Cerebellar nuclear complex (tissue), 1 donor: ENCODE measurements around the gene THAP2.
"Not testable (repeated sequence)": the region's sequence is repeated elsewhere in the genome, so short reads cannot be mapped to it uniquely, and the experiment has no call there.

ENCODE experiments used
- DNase-seq, 2 experiments: peaks; one replicate each; lab custom pipeline; 2025; lab: John Stamatoyannopoulos, UW

The THAP2 gene

GRCh38 chr12:71662849-71663560 lies 1.1 kb upstream of the THAP2 start:
- no peak for DNase-seq

GRCh38 chr12:71664411-71665089 lies 449 bp downstream of the THAP2 start:
- DNase-seq: no peak

- DNase-seq: no peak
Measured at GRCh38 chr12:71665090-71665463, 976 bp downstream of the THAP2 start.

GRCh38 chr12:71666259-71666658 lies 2.2 kb downstream of the THAP2 start:
- DNase-seq: no peak

- DNase-seq: no peak
Measured at GRCh38 chr12:71671311-71671710, 7.2 kb downstream of the THAP2 start.

GRCh38 chr12:71671816-71672215 lies 7.7 kb downstream of the THAP2 start:
- no peak for DNase-seq

GRCh38 chr12:71682466-71682865 lies 18.4 kb downstream of the THAP2 start:
- no peak for DNase-seq

- DNase-seq: no peak
Measured at GRCh38 chr12:71683633-71684032, 19.5 kb downstream of the THAP2 start.

- no peak for DNase-seq
Measured at GRCh38 chr12:71684081-71684480, 20.0 kb downstream of the THAP2 start.

GRCh38 chr12:71685312-71685906 lies 21.3 kb downstream of the THAP2 start:
- no peak for DNase-seq

- peak in 1 of 2 experiments; percentile 83 for DNase-seq
Measured at GRCh38 chr12:71685914-71686657, 22.0 kb downstream of the THAP2 start, which contains the start of gene TMEM19. Gene TMEM19, plus strand, starts transcription at chr12:71686082. Its CDS starts 599 bp downstream, at chr12:71686681.

GRCh38 chr12:71686658-71687025 lies 22.5 kb downstream of the THAP2 start:
- DNase-seq: no peak

GRCh38 chr12:71687172-71687571 lies 23.1 kb downstream of the THAP2 start:
- not testable (repeated sequence) for DNase-seq

GRCh38 chr12:71688961-71689570 lies 25.0 kb downstream of the THAP2 start:
- no peak for DNase-seq

GRCh38 chr12:71691504-71692129 lies 27.5 kb downstream of the THAP2 start:
- DNase-seq: no peak

GRCh38 chr12:71693126-71693525 lies 29.0 kb downstream of the THAP2 start:
- DNase-seq: no peak

GRCh38 chr12:71693651-71694050 lies 29.6 kb downstream of the THAP2 start:
- not testable (repeated sequence) for DNase-seq

GRCh38 chr12:71694099-71694820 lies 30.2 kb downstream of the THAP2 start:
- no peak for DNase-seq

GRCh38 chr12:71695782-71696181 lies 31.7 kb downstream of the THAP2 start:
- DNase-seq: no peak

GRCh38 chr12:71702181-71702580 lies 38.1 kb downstream of the THAP2 start:
- DNase-seq: not testable (repeated sequence)

- DNase-seq: no peak
Measured at GRCh38 chr12:71702590-71702989, 38.5 kb downstream of the THAP2 start.
